Hippocampal formation (tissue), 2 donors: ENCODE measurements around the gene CTSE.

ENCODE experiments used
- DNase-seq, 2 donors: peaks; one replicate each; lab custom pipeline; 2025; lab: John Stamatoyannopoulos, UW

The CTSE gene

DNA sequence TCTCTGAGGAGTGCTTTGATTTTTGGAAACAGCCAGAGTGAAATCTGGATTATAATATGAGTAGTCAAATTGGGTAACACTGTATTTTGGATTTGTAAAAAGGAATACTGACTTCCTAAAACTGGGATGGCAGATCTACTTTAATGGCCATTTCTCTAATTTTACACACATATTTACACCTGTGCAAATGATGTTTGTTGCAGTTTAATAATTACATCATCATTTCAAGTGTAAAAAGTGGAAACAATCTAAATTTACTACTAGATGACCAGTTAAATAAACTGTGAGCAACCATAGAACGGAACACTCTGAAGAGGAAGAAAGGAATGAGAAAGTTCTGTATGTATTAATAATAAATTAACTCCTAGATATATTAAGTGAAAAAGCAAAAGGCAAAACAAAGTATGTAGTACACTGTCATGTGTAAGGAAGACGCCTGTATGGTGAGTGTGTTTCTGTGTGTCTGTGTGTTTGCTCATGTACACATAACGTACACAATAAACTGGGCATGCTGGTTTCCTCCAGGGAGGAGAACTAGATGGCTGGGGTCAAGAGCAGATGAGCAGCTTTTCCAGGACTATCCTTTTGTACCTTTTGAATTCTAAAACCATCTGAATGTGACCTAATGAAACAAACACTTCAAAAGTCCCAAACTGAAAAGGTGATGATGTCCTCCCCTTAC, 26.4 kb upstream of the CTSE start:
- DNase-seq: no peak

DNA sequence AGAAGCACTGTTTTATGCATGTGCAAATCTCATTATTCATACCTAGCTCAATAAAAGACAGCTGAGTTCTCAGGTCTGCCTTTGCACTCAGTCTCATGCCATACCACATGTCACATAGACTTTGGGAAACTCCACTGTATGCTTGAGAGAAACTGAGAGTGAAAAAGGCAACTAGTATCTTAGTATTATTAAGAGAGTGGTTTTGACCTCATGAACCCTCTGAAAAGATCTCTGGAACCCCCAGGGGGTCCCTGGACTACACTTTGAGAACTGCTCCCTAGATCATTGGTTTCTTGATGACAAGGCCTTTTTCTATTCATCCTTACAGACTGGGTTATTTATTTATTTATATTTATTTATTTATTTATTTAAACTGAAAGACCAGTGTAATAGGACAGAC, 25.6 kb upstream of the CTSE start:
- no peak for DNase-seq

DNA sequence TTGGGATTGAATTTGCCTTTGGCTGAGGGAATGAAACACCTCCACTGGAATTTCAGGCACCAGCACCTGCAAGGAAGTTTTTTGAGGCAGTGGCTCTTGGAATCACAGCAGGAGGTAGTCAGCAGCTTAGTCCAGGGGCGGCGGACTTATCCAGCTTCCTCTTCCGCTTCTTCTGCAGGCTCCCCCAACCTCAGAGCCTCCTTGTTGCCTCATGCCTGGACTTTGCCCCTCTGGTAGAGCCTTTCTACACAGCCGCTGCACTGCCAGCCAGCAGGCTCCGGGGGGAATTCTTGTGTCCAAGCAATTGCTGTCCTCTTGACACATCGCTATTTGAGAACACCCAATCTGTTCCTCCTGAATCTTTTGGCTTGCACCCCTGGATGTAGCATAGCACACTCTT, 24.9 kb upstream of the CTSE start:
- no peak for DNase-seq

- DNase-seq: no peak
Observed at GRCh38 chr1:206047271-206047670, 23.6 kb upstream of the CTSE start.

- DNase-seq: no peak
Observed at GRCh38 chr1:206041640-206042039, 17.9 kb upstream of the CTSE start.

DNA sequence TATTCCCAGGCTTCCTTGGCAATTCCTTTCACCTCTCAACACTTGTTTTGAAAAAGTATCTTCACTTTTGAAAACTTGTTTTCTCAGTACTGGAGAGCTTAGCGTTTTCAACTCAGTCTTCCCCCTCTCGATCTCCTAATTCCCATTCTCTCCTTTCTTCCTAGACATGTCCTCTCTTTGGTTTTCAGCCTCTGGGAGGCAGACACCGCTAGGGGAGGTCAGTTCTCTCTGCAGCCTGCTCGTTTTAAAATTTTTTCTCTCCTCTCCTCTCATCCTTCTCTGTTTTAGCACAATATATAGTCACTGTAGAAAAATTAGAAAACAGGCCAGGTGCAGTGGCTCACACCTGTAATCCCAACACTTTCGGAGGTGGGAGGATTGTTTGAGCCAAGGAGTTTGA, 16.6 kb upstream of the CTSE start:
- no peak for DNase-seq

- DNase-seq: no peak
Observed at GRCh38 chr1:206039046-206039973, 15.6 kb upstream of the CTSE start.

GRCh38 chr1:206037581-206037980, 13.9 kb upstream of the CTSE start:
- no peak for DNase-seq

DNA sequence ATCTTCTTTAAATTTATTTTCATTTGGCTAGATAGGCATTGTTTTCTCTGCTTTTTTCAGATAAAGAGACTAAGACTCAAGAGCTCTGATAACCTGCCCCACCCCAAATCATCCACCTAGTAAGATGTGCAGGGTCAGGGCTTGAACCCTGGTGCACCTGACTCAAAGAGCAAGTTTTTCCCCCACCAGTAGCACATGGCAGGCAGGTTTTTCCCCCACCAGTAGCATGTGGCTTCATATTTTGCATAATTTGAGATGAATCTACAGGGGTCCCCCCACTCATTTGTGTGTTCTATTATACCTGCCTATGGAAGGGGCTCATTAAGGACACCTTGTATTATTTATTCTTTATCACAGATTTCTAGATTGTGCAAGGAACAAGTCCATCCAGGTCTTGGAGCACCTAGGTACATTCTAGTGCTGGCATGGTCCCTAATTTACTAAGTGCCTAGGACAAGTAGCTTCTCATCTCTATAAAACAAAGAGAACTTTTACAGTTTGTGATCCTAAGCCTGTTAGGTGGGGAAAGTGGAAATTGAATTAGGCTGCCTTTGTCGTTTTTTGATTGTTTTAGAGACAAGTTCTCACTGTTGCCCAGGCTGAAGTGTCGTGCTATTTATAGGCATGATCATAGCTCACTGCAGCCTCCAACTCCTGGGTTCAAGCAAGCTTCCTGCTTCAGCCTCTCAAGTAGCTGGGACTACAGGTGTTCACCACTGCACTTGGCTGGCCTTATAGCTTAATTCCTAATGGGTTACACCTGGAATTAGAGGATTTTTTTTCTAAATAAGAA, 13.2 kb upstream of the CTSE start:
- no peak for DNase-seq

- DNase-seq: no peak
Observed at GRCh38 chr1:206035027-206035426, 11.3 kb upstream of the CTSE start.

DNA sequence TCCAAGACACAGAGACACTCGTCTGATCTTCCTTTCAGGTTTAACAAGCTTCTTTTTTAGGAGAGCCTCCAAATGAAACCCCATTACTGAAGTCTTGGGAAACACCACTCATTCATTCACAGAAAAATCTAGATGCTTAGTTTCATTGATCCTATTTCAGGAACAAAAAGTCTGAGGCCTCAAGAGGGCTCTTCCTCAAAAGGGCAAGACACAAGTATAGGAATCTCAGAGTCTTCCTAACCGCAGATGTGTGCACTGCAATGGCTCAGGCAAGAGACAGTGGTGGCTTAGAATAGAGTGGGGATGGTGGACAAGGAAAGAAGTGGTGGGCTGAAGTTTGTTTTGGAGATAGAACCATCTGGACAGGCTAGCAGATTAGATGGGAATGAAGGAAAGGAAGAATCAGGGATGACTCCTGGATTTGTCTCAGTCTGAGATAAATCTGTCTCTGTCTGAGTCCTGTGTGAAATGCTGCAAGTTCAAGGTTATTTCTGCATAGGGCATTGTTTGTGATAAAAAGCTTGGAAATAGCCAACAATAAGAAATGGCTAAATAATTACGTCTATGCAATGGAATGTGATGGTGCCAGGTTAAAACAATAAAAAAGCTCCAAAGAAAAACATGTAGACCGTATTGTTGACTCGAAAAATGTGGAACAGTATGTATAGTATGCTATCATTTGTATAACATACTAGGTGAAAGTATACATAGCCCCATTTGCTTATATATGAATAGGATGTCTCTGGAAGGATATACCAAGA, 8.9 kb upstream of the CTSE start:
- DNase-seq: no peak

GRCh38 chr1:206030714-206031113, 7.0 kb upstream of the CTSE start:
- DNase-seq: peak; percentile 43 to 65

DNA sequence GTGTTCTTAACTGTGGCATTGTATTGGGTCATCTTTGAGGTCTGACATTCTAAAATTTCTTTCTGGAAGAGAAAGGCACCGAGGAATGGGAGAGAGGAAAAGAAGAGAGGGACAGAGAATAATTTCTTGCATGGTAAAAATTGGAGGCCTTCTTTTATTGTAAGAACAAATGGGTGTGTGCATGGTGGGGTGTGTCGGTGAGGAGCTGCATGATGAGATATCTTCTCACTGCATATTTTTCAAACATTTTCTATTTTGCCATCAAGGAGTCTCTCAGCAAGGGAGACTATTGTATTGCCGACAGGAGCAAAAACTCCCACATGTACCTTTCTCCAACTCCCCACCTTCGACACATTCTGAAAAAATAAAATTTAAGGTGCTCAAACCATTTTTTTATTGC, 6.5 kb upstream of the CTSE start:
- DNase-seq: no peak

- no peak for DNase-seq
Observed at GRCh38 chr1:206029484-206029883, 5.8 kb upstream of the CTSE start.

- DNase-seq: no peak
Observed at GRCh38 chr1:206025283-206025820, 1.7 kb upstream of the CTSE start.

DNA sequence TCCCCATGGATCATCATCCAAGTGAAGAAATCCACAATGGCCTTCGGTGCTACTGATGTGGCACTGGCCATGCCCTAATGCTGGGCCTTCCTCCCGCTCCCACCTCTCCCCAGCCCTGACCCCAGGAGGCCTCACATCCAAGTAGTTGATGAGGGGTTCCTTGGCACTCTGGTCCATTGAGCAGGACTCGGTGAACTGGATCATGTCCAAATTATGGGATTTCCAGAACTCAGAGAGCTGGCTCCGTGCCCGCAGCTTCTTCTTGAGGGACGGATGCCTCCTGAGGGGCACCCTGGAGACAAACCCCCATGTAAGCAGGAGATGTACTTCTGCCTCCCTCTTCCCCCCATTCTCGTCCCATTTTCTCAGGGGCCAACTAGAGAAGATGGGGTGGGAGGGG, 929 bp downstream of the CTSE start:
- DNase-seq: no peak

DNA sequence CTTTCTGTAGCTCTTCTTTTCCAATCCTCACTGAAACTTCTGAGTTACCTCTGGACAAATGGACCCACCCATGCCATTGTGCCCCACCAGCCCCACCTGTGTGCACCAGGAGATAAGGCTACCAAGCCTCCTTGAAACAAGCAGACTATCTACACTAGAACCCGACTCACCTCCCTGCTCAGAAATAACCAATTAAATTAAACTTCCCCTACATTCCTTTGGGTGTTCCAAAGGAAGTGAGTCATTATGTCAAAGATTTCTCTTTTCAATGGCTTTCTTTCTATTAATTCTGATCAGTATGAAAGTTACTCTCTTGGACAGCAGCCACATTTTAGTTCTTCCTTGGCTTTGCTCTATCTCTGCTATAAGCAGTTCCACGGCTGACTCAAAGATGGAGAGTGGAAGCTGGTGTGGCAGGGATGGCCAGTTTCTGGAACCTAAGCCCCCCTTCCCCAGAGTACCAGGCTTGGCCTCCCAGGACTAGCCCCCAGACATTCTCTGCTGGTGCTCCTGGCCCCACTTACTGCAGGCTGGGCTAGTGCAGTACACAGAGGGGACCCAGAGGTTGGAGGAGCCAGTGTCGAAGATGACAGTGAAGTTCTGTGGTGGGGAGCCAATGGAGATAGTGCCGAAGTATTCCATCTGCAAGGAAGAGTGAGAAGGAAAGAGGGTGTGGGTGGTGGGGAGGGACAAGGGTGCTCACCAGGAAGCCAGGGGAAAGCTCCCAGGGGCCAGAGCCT, 1.9 kb downstream of the CTSE start:
- no peak for DNase-seq

DNA sequence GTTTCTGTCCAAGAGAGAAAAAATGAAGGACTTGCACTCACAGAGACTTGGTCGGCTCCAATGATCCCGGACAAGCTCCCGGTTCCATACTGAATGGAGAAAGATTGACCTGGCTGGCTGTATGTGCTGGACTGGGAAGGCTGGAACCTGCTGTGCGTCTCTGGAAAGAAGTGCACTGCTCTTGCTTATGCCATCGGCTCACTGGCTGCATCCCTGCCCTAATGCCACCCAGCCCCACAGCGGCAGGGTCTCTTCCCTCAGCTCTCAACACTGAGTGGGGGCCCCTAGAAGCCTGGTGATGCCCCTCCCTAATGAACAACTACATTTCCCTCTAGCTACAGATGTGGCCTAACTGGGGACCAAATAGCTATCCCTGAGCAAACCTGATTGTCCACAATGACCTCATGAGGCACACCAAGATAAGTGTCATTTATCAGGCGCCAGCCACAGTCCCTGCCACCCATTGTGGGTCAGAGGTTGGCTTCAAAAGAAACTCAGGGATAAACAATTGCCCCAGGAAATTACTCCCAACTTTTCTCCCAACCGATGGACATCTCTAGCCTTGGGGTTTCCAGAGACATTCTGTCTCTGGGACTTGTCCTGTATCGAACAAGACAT, 2.6 kb downstream of the CTSE start:
- no peak for DNase-seq

DNA sequence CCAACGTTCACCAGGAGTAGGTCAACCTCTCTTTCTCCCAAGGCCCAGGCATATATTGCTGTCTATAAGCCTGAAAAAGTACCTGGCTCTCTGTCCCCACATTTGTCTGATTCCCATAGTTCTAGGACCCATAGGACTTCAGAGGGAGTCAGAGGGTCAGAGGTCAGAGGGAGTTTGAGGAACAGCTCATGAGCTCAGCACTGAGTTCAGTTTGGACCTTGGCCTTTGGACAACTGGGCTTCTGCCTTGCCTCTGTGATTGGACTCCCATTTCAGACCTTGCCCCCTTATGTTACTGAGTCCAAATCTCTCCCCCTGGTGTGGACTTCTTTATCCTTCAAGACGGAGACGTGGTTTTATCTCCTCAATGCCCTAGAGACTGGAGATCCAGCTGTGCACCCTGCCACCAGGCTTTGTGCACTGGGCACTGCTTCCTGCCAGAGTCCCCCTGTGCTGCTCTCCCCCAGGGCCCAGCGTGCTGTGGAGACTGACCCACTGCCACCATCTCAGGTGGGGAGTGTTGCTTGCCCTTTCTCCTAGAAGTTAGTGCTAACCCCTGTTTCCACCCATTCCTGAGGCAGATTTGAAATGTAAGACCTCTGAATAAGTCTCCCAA, 3.2 kb downstream of the CTSE start:
- no peak for DNase-seq

DNA sequence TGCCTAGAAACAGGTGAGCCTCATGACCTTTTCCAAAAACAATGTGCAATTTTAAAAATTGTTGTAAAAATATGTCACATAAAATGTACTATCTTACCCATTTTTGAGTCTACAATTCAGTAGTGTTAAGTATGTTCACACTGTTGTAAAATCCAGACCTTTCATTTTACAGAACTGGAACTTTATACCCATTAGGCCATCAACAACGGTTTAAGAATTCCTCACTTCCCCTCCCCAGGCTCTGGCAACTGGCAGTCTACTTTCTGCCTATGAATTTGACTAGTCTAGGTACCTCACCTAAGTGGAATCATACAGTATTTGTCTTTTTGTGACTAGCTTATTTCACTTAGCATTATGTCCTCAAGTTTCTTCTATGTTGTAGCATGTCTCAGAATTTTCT, 8.6 kb downstream of the CTSE start:
- DNase-seq: no peak
